Left ventricle myocardium superior (tissue), 1 donor: Measurements from ENCODE around the gene TIGIT. TPM values are rescaled to one million over a fixed set of nuclear protein-coding genes. Genes with fewer than 3 reads are reported as not detected.

Source experiments
- ATAC-seq: fragments of 200-7000 bp; cut with Tn5 transposase; one replicate; pipeline ENCODE4 v1.9.1; 2020; ENCODE audit warnings: mild to moderate bottlenecking, moderate library complexity
- DNase-seq: peaks from one replicate; pipeline ENCODE4 v3.0.0-alpha.2; 2020
- intact Hi-C: fragments of 100-400 bp; cut with micrococcal nuclease; formaldehyde crosslinking; loops from one replicate; pipeline ENCODE4 v1.11.0; 2022
- total RNA-seq: library from RNA; stranded (reverse); fragmentation: NEBNext Ultra II Directional; extraction: Animal tissue kit (Norgen Biotek cat#: 25700); gene quantifications from one replicate; pipeline ENCODE4 v1.2.1, GENCODE V29; 2021
- donor health status: DM: no; HTN: yes; CAD: no; lungs with severe emphysema.

The TIGIT gene
- total RNA-seq, 1 donor from 2014 or later, result not detected

DNA sequence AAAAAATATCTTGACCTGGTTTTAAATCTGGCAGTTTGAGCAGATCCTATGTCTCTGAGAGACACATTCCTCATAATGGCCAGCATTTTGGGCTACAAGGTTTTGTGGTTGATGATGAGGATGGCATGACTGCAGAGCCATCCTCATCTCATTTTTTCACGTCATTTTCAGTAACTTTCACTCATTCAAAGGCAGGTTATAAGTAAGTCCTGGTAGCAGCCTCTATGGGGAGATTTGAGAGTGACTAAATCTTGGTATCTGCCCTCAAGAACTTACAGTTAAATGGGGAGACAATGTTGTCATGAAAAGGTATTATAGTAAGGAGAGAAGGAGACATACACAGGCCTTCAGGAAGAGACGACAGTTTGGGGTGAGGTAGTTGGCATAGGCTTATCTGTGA lies 14.5 kb downstream of the TIGIT start:
- intact Hi-C loops, result no loop called here
- DNase-seq (no peak), ATAC-seq (no peak)

GRCh38 chr3:114308830-114309229 lies 15.0 kb downstream of the TIGIT start:
- intact Hi-C loops, result no loop called here
- DNase-seq, result no peak
- no peak for ATAC-seq

DNA sequence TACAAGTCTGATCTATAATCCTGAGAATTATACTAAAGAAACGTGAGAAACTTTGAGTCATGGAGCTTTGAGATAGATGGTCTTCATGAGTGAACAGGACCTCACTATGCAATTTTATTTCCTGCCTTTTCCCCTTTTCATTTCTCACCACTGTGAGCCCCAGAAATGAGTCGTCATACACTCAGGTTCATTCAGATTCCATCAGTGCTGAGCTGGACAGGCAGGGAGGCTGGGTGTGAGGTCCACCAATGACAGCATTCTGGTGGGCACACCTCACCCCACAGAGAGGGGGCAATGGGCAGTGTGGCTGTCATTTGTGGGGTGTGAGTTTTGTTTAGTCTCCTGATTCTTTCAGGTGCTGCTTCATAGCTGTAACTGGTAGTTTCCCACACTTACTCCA lies 16.9 kb downstream of the TIGIT start:
- intact Hi-C loops, result no loop called here
- ATAC-seq (no peak), DNase-seq (no peak)

DNA sequence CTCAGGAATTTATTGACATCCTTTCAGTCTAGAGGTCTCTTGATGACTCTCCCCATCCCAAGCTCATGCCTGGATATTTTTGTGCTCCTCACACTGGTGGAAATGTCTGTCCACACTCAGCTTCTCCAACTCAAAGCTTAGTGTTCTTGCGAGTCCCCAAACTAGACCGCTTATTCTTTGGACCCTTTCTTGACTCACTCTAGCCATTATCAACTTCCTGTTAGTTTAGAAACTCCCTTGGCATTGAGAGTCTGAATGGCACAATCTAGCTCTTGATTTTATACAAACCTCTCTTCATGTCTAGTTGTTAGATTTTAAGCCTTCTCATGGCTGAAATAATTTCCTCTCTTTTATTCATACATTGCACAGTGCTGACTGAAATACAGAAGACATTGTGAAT lies 19.6 kb downstream of the TIGIT start:
- ATAC-seq, result no peak
- DNase-seq, result no peak
- intact Hi-C loops, result no loop called here

DNA sequence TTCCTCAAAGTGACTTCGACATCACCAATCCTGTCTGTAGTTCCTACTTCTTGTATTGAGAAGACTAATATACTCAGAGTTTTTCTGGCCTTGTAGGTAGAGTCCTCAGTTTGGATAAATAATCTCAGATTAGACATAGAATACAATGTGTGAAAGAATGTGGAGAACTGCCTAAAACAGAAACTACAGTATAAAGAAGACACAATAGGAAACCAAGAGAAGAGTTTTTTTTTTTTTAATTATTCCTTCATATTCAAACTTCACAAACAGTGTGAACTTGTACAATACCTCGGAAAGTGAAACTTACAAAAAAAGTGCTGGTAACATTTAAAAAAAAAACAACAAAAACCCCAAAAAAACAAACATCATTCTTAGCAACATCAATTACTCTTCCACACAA lies 20.5 kb downstream of the TIGIT start:
- no peak for DNase-seq
- no peak for ATAC-seq
- intact Hi-C loops, result no loop called here

DNA sequence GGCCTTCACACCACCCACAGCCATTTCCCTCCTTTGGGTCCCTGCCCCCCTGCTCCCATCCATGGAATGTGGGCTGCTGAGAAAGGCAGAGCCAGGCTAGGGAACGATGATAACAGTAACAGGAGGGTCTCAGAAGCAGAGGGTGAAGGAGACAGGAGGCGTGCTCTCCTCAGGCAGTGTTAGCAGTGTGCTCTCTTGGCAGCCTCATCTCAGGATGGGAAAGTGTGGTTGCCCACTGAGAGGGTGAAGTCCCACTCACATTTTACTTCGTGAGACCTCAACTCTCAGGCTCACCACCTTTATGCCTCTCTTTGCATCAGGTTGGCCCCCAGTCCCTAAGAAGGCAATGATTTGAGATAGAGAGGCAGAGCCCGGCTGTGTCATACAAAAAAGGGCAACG lies 24.5 kb downstream of the TIGIT start:
- ATAC-seq (no peak), DNase-seq (no peak)
- intact Hi-C loops, result no loop called here

- ATAC-seq (no peak), DNase-seq (no peak)
- intact Hi-C loops, result no loop called here
Observed at GRCh38 chr3:114319453-114319852, 25.6 kb downstream of the TIGIT start.

GRCh38 chr3:114320246-114320645 lies 26.4 kb downstream of the TIGIT start:
- intact Hi-C loops, result no loop called here
- ATAC-seq, result no peak

DNA sequence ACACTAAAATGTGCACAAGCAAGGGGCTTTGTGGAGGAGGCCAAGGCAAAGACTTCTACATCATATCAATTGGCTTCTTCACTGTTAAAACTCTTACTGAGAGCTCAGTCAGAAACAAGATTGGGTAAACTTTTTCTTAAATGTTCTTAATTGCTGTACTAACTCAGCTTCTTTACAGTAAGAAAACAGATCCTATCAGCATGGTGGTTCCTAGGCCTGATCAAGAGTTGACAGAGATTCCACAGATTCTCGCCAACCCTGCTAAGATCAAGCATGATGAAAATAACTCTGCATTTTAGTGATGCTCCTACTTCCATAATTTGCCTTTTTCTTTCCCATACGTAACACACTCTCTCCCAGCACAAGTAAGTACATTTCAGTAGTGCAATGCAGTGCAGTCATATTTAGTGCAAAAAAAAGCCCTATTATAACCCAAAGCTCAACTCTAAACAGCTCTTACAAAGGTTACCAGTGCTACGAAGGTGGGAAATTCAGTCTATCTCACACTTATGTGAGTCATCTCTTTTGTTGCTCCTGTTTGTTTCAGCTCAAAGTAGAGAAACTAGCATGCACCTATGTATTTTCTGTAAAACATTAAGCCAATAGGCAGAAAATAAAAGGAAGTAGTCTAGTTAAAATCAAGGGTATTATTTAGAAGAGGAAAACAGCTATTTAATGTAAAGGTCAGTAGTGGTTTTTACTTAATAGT lies 29.9 kb downstream of the TIGIT start:
- no peak for DNase-seq
- no peak for ATAC-seq
- intact Hi-C loops, result no loop called here

More at GRCh38 chr3:114320246-114320645, 26.4 kb downstream of the TIGIT start:
- no peak for DNase-seq

GRCh38 chr3:114327665-114328064 lies 33.8 kb downstream of the TIGIT start:
- no peak for ATAC-seq
- intact Hi-C loops, result no loop called here
- no peak for DNase-seq

DNA sequence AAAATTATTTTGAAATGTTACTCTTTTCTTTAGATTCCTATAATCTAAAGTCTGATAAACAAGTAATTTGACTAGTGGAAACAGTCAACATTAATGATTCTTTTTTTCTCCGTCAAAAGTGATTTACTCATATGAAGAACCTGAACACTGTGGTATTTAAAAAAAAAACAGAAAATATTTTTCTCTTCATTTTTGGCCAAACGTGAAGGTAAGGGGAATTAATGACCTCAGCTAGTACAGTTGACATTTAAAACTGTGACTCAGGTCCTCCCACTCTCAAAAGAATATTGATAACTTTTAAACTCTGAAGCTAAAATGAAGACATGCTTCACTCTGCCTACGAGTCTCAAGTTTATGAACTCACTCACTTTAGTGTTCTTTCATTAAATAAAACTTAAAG lies 34.5 kb downstream of the TIGIT start:
- DNase-seq (no peak), ATAC-seq (no peak)
- intact Hi-C loops, result no loop called here

- no peak for ATAC-seq
- intact Hi-C loops, result no loop called here
- no peak for DNase-seq
Observed at GRCh38 chr3:114329823-114330222, 36.0 kb downstream of the TIGIT start.

DNA sequence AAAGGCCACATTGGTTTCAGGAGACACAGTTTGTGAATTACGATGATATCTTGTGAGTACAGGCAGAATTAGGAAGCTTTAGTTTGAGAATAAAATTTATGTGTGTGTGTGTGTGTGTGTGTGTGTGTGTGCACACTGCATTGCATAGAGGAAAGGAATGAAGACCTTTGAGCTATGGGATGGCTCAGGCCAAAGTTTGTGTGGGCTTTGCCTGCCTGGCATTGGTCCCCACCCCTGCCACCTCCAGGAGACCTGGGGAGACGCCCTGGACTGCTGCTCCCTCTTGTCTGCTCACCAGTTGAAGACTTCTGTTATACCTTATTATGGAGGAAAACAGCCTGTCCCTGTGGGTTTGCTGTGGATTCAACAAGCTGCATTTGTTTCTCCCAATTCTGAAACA lies 37.2 kb downstream of the TIGIT start:
- DNase-seq, result no peak
- intact Hi-C loops, result no loop called here
- ATAC-seq, result no peak

- DNase-seq (no peak), ATAC-seq (no peak)
- intact Hi-C loops, result no loop called here
Observed at GRCh38 chr3:114331710-114332109, 37.9 kb downstream of the TIGIT start.

- intact Hi-C loops, result no loop called here
- no peak for ATAC-seq
- DNase-seq, result no peak
Observed at GRCh38 chr3:114332342-114333179, 38.7 kb downstream of the TIGIT start.

- intact Hi-C loops, result no loop called here
- ATAC-seq, result no peak
- DNase-seq, result no peak
Observed at GRCh38 chr3:114333180-114333922, 39.5 kb downstream of the TIGIT start.

GRCh38 chr3:114333923-114334240 lies 40.1 kb downstream of the TIGIT start:
- no peak for ATAC-seq
- intact Hi-C loops, result no loop called here
- DNase-seq, result no peak

DNA sequence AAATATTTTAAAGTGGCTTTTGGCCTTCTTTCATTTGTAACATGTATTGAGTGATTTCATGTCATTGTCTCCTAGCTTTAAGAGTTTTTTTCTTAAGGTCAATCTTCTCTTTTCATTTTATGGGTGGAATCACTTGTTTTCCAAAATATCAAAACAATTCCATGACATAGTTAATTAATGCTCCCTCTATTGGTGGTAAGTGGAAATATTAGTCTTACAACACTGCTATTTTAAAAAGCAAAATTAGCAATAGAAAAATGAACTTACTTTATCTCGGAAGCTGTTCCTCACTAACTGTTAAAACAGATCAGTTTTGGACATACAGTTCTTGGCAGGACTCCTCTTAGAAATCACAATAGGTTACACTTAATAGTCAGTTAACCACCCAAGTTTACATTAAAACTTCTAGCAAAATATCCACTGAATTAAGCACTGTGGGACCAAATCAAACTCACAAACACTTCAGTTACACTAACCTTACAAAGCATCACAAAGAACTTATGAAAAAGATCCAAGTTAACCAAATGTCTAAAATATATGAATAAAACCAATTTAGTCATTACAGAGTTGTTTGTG lies 42.4 kb downstream of the TIGIT start:
- ATAC-seq (no peak), DNase-seq (no peak)
- intact Hi-C loops, result no loop called here

DNA sequence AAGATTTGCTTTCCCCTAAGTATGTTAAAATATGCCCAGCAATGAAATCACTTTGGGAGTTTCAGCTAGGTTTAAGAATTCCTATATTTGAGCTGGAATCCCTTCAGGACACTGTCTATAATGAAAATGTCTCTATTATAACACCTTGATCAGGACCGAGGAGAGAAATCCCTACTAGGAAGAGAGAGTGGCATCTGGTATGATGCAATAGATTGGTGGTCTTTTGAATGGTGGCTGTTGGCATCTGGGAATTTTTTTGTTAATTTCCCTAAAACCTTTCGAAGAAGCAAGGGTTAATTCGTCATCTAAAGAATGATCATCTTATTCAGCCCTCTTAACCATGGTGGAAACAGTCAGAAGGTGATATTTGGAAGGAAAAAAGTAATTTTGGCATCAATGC lies 43.0 kb downstream of the TIGIT start:
- intact Hi-C loops, result no loop called here
- ATAC-seq, result no peak
- DNase-seq, result no peak
